Adrenal gland (tissue), 12 donors: ENCODE data around the gene ACD. TPM values are rescaled to one million over a fixed set of nuclear protein-coding genes. Genes with fewer than 3 reads are reported as not detected.
A peak's percentile ranks its signal among the peaks of the same experiment; 100 is the strongest.

Experiments
- DNase-seq, 7 donors: peaks; one replicate each; pipeline ENCODE4 v3.0.0-alpha.2; 2019 to 2020
- H3K27ac ChIP-seq, 5 donors: fragments of 200-600 bp; sonication (generic) in 4 of 5; 1 replicate in 3 of 5; 2 replicates in 2 of 5; pipeline versions ENCODE4 v1.5.1 to v1.8.0; 2016 to 2020; ENCODE audit warnings: mild to moderate bottlenecking in 1 of 5
- H3K27me3 ChIP-seq: fragments of 200-600 bp; 2 replicates; pipeline ENCODE4 v1.8.0; 2021
- H3K36me3 ChIP-seq, 2 donors: fragments of 200-600 bp; replicated peaks in 1 of 2; 1 replicate in 1 of 2; 2 replicates in 1 of 2; pipeline versions ENCODE4 v1.5.1 to v1.8.0; 2018 to 2022
- H3K4me1 ChIP-seq, 2 donors: fragments of 200-600 bp; replicated peaks in 1 of 2; 1 replicate in 1 of 2; 2 replicates in 1 of 2; pipeline versions ENCODE4 v1.5.1 to v1.8.0; 2018 to 2021
- H3K4me3 ChIP-seq, 4 donors: fragments of 200-600 bp; sonication (generic) in 3 of 4; one replicate each; pipeline ENCODE4 v1.5.1; 2016 to 2018
- H3K9me3 ChIP-seq, 3 donors: fragments of 200-600 bp; sonication (generic) in 1 of 3; replicated peaks in 1 of 3; 1 replicate in 2 of 3; 2 replicates in 1 of 3; pipeline versions ENCODE4 v1.5.1 to v1.8.0; 2016 to 2021
- CTCF ChIP-seq, 6 experiments: fragments of 450-650 bp in 4 of 6; fragments of 200-600 bp in 2 of 6; sonication (generic) in 1 of 6; IDR thresholded peaks; 1 replicate in 5 of 6; 2 replicates in 1 of 6; pipeline versions ENCODE4 v1.5.1 to v1.8.0; 2016 to 2021; ENCODE audit warnings: antibody characterized with exemption in 6 of 6, mild to moderate bottlenecking in 2 of 6, moderate library complexity in 1 of 6
- POLR2A ChIP-seq, 2 donors: fragments of 450-650 bp; IDR thresholded peaks; one replicate each; pipeline ENCODE4 v1.6.1; 2017; ENCODE audit warnings: antibody characterized with exemption in 2 of 2, mild to moderate bottlenecking in 2 of 2, moderate library complexity in 1 of 2
- WGBS, 4 donors: extraction: QIAGEN DNeasy Blood & Tissue Kit in 2 of 4; methylation state at CpG; one replicate each; pipeline versions ENCODE4 v1.1.5 to v1.1.7; 2013 to 2017; 5-methylcytosine and 5-hydroxymethylcytosine counted together
- intact Hi-C, 2 donors: fragments of 100-400 bp; cut with DNase I; formaldehyde crosslinking; loops; one replicate each; pipeline versions ENCODE4 v1.14.1 to v1.15.0; 2022 to 2023
- polyA plus RNA-seq, 3 donors: library from polyadenylated mRNA; stranded (reverse); fragments of 200-250 nt in 2 of 3; fragments of 350-450 nt in 1 of 3; fragmentation: Illumina TruSeq in 1 of 3; extraction: RNeasy Lipid Tissue Mini Kit (QIAGEN cat#74804) in 1 of 3; gene quantifications; one replicate each; pipeline ENCODE4 v1.2.3, GENCODE V29; 2013 to 2014
- total RNA-seq, 9 donors: library from RNA; depleted of rRNA in 4 of 9; stranded (reverse); fragments of >200 nt in 4 of 9; fragments of 120-200 nt in 1 of 9; fragmentation: NEBNext Ultra II Directional in 1 of 9; extraction: Animal tissue kit (Norgen Biotek cat#: 25700) in 1 of 9; gene quantifications; one replicate each; pipeline versions ENCODE4 v1.1.0 to v1.2.4, GENCODE V29; 2013 to 2023
- donor health status: healthy with polysubstance abuse.
- donor health status: Bipolar disorder and iron deficiency.
- donor health status: DM: yes; HTN: yes; CAD: no.
- donor health status: DM: no; HTN: no; CAD: no.
- donor health status: DM: no; HTN: no; CAD: no.
- donor health status: DM: yes; HTN: yes; CAD: no.

Gene ACD
- total and polyA plus RNA-seq, 12 donors = 7.3 to 47.0 (median 20.7) TPM

- WGBS, 4 donors = 30 to 35% (median 31%) methylated on average over 4 of the region's 4 CpGs
- peaks cover 0 to 9% of the 10 kb centered on the region in 2 donors for H3K36me3 ChIP-seq
- H3K4me3 ChIP-seq = no peak overlapping the region
- TF ChIP-seq POLR2A (IDR thresholded peaks at IDR 0.05) = no peak
- TF ChIP-seq CTCF (IDR thresholded peaks at IDR 0.05) = no peak
- peaks cover 17 to 35% of the 10 kb centered on the region in 2 donors for H3K4me1 ChIP-seq
- peak overlapping the region in 2 of 5 donors; percentile 72 to 87 for H3K27ac ChIP-seq
- H3K9me3 ChIP-seq = no peaks in the 10 kb centered on the region
- DNase-seq = peak in 3 of 7 donors; percentile 53 to 67 (median 59)
- H3K27me3 ChIP-seq = no peaks in the 10 kb centered on the region
- intact Hi-C loops = loop anchor here (5.0 to 10.0 kb wide), 4 partner anchors 142 to 362 kb away; no protein-coding TSS in a partner anchor
These were observed 12.2 kb upstream of the ACD start for GRCh38 chr16:67672306-67672705.

GRCh38 chr16:67669499-67670101, 9.5 kb upstream of the ACD start:
- Histone ChIP-seq H3K4me1 (peaks cover 21 to 47% of the 10 kb centered on the region in 2 donors), H3K27me3 (no peaks in the 10 kb centered on the region), H3K36me3 (no peaks in the 10 kb centered on the region), H3K9me3 (no peaks in the 10 kb centered on the region), H3K4me3 (no peak overlapping the region), H3K27ac (no peak overlapping the region)
- DNase-seq = no peak
- intact Hi-C loops = loop anchor here (5.0 to 10.0 kb wide), 5 partner anchors 133 to 365 kb away; no protein-coding TSS in a partner anchor
- 84 to 91% (median 88%) methylated on average over 7 to 10 of the region's 10 CpGs for WGBS, 4 donors
- no peak for TF ChIP-seq CTCF (IDR thresholded peaks at IDR 0.05)
- no peak for TF ChIP-seq POLR2A (IDR thresholded peaks at IDR 0.05)

GRCh38 chr16:67668495-67669157, 8.6 kb upstream of the ACD start:
- Histone ChIP-seq H3K4me3 (no peak overlapping the region), H3K4me1 (peaks cover 15 to 39% of the 10 kb centered on the region in 2 donors), H3K27me3 (no peaks in the 10 kb centered on the region), H3K9me3 (no peaks in the 10 kb centered on the region), H3K27ac (peak overlapping the region in 2 of 5 donors; percentile 85 to 91), H3K36me3 (no peaks in the 10 kb centered on the region)
- 84 to 93% (median 89%) methylated on average over 6 of the region's 6 CpGs for WGBS, 4 donors
- intact Hi-C loops = loop anchor here in 1 of 2 donors (5.0 kb wide), 1 partner anchor 134 kb away; no protein-coding TSS in a partner anchor
- no peak for DNase-seq
- TF ChIP-seq CTCF (IDR thresholded peaks at IDR 0.05) (no peak), POLR2A (IDR thresholded peaks at IDR 0.05) (no peak)

- H3K4me3 ChIP-seq = peak overlapping the region in 1 of 4 donors; percentile 65
- WGBS, 4 donors = 11 to 43% (median 19%) methylated on average over 3 to 18 of the region's 18 CpGs
- intact Hi-C loops = loop anchor here in 1 of 2 donors (5.0 kb wide), 1 partner anchor 134 kb away; no protein-coding TSS in a partner anchor
- peaks cover 10 to 32% of the 10 kb centered on the region in 2 donors for H3K4me1 ChIP-seq
- no peaks in the 10 kb centered on the region for H3K9me3 ChIP-seq
- H3K27ac ChIP-seq = peak overlapping the region in 4 of 5 donors; percentile 77 to 91 (median 86)
- peak; percentile 84 to 98 (median 94) for DNase-seq
- H3K27me3 ChIP-seq = no peaks in the 10 kb centered on the region
- TF ChIP-seq CTCF (IDR thresholded peaks at IDR 0.05) (peak; percentile 66 to 98 (median 96)), POLR2A (IDR thresholded peaks at IDR 0.05) (peak in 1 of 2 donors; percentile 55)
- peaks cover 0 to 2% of the 10 kb centered on the region in 2 donors for H3K36me3 ChIP-seq
These were observed 7.9 kb upstream of the ACD start for GRCh38 chr16:67667817-67668494.
